ENCODE data around the gene ABCA6.

The ABCA6 gene

DNA sequence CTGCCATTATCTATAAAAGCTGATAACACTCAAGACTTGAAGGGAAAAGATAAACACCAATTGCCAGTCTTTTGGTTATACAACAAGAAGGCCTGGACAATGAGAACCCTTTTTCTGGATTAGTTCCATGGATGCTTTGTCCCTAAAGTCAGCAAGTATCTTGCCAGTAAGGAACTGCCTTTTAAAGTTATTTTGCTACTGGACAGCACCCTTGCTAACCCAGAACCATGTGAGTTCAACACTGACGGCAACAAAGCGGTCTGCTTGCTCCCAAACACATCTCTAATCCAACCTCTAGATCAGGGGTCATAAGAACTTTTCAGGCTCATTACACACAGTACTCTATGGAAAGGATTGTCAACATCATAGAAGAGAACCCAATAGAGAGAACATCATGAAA, 25.3 kb upstream of the ABCA6 start:
- in situ Hi-C loops (cut with HindIII; ENCODE audit: low pct_ligation_motif_present, low sequenced_read_pairs), result no loop called here
- H3K4me3 ChIP-seq (ENCODE audit: low read depth, low read length), result no peak overlapping the region

DNA sequence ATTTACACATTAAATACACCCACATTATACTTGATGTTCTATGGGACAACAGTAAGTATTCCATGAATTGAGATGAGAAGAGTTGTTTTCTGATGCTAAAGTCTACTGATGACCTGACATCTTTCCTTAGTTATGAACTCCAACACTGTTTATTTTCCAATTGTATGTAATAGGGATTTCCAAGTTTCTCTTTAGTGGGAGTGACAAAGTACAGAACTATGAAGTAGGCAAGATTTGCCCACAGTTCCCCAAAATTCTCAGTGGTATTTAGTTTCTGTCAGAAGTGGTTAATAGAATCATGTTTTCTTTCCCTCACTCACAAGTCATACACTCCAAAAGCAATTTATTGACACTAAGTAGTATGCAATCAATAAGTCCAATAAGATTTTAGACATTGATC, 22.5 kb upstream of the ABCA6 start:
- Histone ChIP-seq H3K27ac (no peak overlapping the region), H3K4me3 (ENCODE audit: low read depth, low read length) (no peak overlapping the region), H3K36me3 (replicated peaks) (no peaks in the 10 kb centered on the region), H3K27me3 (replicated peaks) (no peaks in the 10 kb centered on the region)
- DNase-seq, result no peak
- in situ Hi-C loops (cut with HindIII; ENCODE audit: low pct_ligation_motif_present, low sequenced_read_pairs), result no loop called here
- TF ChIP-seq, protein P1, sequence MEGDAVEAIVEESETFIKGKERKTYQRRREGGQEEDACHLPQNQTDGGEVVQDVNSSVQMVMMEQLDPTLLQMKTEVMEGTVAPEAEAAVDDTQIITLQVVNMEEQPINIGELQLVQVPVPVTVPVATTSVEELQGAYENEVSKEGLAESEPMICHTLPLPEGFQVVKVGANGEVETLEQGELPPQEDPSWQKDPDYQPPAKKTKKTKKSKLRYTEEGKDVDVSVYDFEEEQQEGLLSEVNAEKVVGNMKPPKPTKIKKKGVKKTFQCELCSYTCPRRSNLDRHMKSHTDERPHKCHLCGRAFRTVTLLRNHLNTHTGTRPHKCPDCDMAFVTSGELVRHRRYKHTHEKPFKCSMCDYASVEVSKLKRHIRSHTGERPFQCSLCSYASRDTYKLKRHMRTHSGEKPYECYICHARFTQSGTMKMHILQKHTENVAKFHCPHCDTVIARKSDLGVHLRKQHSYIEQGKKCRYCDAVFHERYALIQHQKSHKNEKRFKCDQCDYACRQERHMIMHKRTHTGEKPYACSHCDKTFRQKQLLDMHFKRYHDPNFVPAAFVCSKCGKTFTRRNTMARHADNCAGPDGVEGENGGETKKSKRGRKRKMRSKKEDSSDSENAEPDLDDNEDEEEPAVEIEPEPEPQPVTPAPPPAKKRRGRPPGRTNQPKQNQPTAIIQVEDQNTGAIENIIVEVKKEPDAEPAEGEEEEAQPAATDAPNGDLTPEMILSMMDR (IDR thresholded peaks at IDR 0.05; ENCODE audit: low read depth, low read length, missing control alignments), result no peak

More for the DNA sequence above, 25.3 kb upstream of the ABCA6 start:
- Histone ChIP-seq H3K27ac (no peak overlapping the region), H3K27me3 (replicated peaks) (no peaks in the 10 kb centered on the region), H3K36me3 (replicated peaks) (no peaks in the 10 kb centered on the region)
- no peak for DNase-seq
- TF ChIP-seq, protein P1 (IDR thresholded peaks at IDR 0.05; ENCODE audit: low read depth, low read length, missing control alignments), result no peak

DNA sequence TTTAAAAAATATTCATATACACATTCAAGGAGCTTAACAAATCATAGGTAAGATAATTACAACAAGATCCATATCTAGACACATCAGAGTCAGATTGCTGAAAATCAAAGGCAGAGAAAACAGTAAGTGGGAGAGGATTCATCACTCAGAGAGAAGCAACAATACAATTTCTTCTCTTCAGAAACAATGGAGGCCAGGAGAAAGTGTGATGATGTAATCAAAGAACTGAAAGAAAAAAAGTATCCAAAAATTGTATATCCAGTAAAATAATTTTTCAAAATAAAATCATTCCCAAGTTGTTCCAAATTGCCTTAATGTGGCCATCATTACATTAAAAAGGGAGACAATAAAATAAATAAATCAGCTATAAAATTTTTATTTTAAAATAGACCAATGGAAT, 17.7 kb upstream of the ABCA6 start:
- Histone ChIP-seq H3K27me3 (replicated peaks) (no peaks in the 10 kb centered on the region), H3K36me3 (replicated peaks) (no peaks in the 10 kb centered on the region), H3K27ac (no peak overlapping the region), H3K4me3 (ENCODE audit: low read depth, low read length) (no peak overlapping the region)
- in situ Hi-C loops (cut with HindIII; ENCODE audit: low pct_ligation_motif_present, low sequenced_read_pairs), result no loop called here
- DNase-seq, result no peak
- TF ChIP-seq, protein P1 (IDR thresholded peaks at IDR 0.05; ENCODE audit: low read depth, low read length, missing control alignments), result no peak

DNA sequence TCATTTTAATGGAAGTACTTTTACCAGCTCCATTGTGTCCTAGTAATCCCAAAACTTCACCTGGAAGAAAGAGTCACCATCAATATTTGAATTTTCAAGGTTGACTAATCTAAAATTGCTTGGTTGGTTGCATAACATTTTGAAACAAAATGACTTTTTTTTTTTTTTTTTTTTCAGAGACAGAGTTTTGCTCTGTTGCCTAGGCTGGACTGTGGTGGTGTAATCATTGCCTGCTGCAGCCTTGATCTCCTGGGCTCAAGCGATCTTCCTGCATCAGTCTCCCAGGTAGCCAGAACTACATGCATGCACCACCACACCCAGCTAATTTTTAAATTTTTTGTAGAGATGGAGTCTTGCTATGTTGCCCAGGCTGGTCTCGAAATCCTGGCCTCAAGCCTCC, 12.6 kb upstream of the ABCA6 start:
- no peaks in the 10 kb centered on the region for H3K36me3 ChIP-seq (replicated peaks)
- TF ChIP-seq, protein P1 (IDR thresholded peaks at IDR 0.05; ENCODE audit: low read depth, low read length, missing control alignments), result no peak
- DNase-seq, result no peak
- no peak overlapping the region for H3K27ac ChIP-seq
- no peak overlapping the region for H3K4me3 ChIP-seq (ENCODE audit: low read depth, low read length)
- in situ Hi-C loops (cut with HindIII; ENCODE audit: low pct_ligation_motif_present, low sequenced_read_pairs), result no loop called here
- H3K27me3 ChIP-seq (replicated peaks), result no peaks in the 10 kb centered on the region

DNA sequence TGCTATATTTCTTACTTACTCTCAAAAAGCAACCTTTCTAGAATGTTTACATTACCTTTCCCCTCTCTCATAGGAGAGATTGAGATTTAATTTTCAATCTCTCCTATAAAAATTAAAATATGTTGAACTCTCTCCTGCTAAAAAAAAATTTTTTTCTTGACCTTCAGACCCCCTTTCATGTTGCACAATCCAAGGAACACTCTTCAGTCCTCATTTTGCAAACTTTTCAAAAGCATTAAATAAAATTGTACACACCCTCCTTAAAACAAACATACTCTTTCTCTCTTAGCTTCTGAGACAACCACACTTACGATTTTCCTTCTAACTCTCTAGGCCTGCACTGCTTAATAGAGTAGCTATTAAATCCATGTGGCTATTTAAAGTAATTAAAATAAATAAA, 8.6 kb upstream of the ABCA6 start:
- TF ChIP-seq, protein P1 (IDR thresholded peaks at IDR 0.05; ENCODE audit: low read depth, low read length, missing control alignments), result no peak
- DNase-seq, result no peak
- no peak overlapping the region for H3K27ac ChIP-seq
- in situ Hi-C loops (cut with HindIII; ENCODE audit: low pct_ligation_motif_present, low sequenced_read_pairs), result no loop called here
- no peak overlapping the region for H3K4me3 ChIP-seq (ENCODE audit: low read depth, low read length)
- no peaks in the 10 kb centered on the region for H3K36me3 ChIP-seq (replicated peaks)
- no peaks in the 10 kb centered on the region for H3K27me3 ChIP-seq (replicated peaks)

DNA sequence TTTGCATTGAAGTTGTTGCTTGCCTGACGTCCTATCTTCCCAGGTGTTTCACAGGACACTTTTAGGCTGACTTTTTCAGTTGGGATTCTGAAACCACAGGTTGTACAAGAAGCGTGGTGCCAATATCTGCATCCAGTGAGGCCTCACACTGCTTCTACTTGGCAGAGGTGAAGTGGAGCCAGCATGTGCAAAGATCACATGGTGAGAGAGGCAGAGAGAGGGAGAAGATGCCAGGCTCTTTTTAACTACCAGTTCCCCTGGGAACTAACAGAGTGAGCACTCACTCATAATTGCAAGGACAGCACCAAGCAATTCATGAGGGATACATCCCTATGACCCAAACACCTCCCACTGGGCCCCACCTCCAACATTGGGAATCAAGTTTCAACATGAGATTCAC, 5.8 kb upstream of the ABCA6 start:
- in situ Hi-C loops (cut with HindIII; ENCODE audit: low pct_ligation_motif_present, low sequenced_read_pairs), result no loop called here
- TF ChIP-seq, protein P1 (IDR thresholded peaks at IDR 0.05; ENCODE audit: low read depth, low read length, missing control alignments), result no peak
- Histone ChIP-seq H3K4me3 (ENCODE audit: low read depth, low read length) (no peak overlapping the region), H3K27me3 (replicated peaks) (no peaks in the 10 kb centered on the region), H3K36me3 (replicated peaks) (no peaks in the 10 kb centered on the region), H3K27ac (no peak overlapping the region)
- DNase-seq, result no peak
